K562 (cell line): ENCODE results near the gene MMS19. TPM values are rescaled to one million over a fixed set of nuclear protein-coding genes. Genes with fewer than 3 reads are reported as not detected.

ENCODE experiments used
- ARID1B ChIP-seq: fragments of 450-650 bp; IDR thresholded peaks from 2 replicates; pipeline ENCODE4 v1.6.1; 2016; ENCODE audit warnings: antibody characterized with exemption, mild to moderate bottlenecking, inconsistent platforms
- C11orf30 ChIP-seq: fragments of 450-650 bp; IDR thresholded peaks from 2 replicates; pipeline ENCODE4 v1.6.1; 2016; ENCODE audit warnings: low read depth, mild to moderate bottlenecking
- CBFB ChIP-seq: sonication (generic); formaldehyde crosslinking; IDR thresholded peaks from 2 replicates; pipeline ENCODE4 v1.4.0; 2020; ENCODE audit warnings: mild to moderate bottlenecking, missing genetic modification reagents
- CEBPB ChIP-seq: fragments of 450-650 bp; IDR thresholded peaks from 2 replicates; pipeline ENCODE4 v1.6.1; 2016; ENCODE audit warnings: missing genetic modification characterization, missing compliant biosample characterization
- CUX1 ChIP-seq: fragments of 200-800 bp; sonication (Bioruptor generic); IDR thresholded peaks from 2 replicates; pipeline ENCODE4 v1.6.1; 2016; ENCODE audit warnings: missing genetic modification characterization, missing compliant biosample characterization
- EGR1 ChIP-seq: fragments of 450-650 bp; conservative IDR thresholded peaks from 2 replicates; pipeline ENCODE4 v1.6.1; 2017; ENCODE audit warnings: mild to moderate bottlenecking
- NEUROD1 ChIP-seq: fragments of 150-350 bp; IDR thresholded peaks from 2 replicates; pipeline ENCODE4 v1.6.1; 2014; ENCODE audit warnings: borderline replicate concordance, low read length, low read depth; ENCODE audit not compliant: partially characterized antibody
- RFX1 ChIP-seq: fragments of 450-650 bp; IDR thresholded peaks from 2 replicates; pipeline ENCODE4 v1.6.1; 2016; ENCODE audit warnings: mild to moderate bottlenecking, moderate library complexity
- SMARCA4 ChIP-seq: fragments of 450-650 bp; IDR thresholded peaks from 2 replicates; pipeline ENCODE4 v1.6.1; 2016
- SMARCE1 ChIP-seq: fragments of 450-650 bp; IDR thresholded peaks from 2 replicates; pipeline ENCODE4 v1.7.1; 2016; ENCODE audit warnings: mild to moderate bottlenecking
- TAF15 ChIP-seq: fragments of 200-400 bp; formaldehyde crosslinking; IDR thresholded peaks from 2 replicates; pipeline ENCODE4 v1.6.1; 2017; ENCODE audit warnings: mild to moderate bottlenecking, low read depth, low read length, moderate library complexity
- TFAP4 ChIP-seq: sonication (generic); formaldehyde crosslinking; IDR thresholded peaks from 2 replicates; pipeline ENCODE4 v1.8.0; 2022; ENCODE audit warnings: missing genetic modification reagents, mild to moderate bottlenecking, moderate library complexity, borderline replicate concordance
- VEZF1 ChIP-seq: fragments of 200-800 bp; sonication (Bioruptor generic); IDR thresholded peaks from 2 replicates; pipeline ENCODE4 v1.6.1; 2017; ENCODE audit warnings: missing genetic modification characterization, missing compliant biosample characterization
- ZNF592 ChIP-seq: fragments of 450-650 bp; IDR thresholded peaks from 2 replicates; pipeline ENCODE4 v1.6.1; 2017; ENCODE audit warnings: antibody characterized with exemption, mild to moderate bottlenecking
- polyA plus RNA-seq, 8 experiments: library from polyadenylated mRNA; depleted of rRNA in 4 of 8; stranded (reverse) in 5 of 8; unstranded in 3 of 8; fragments of >200 nt; fragmentation: Nextera tagmentation in 2 of 8; fragmentation: Illumina TruSeq in 1 of 8; extraction: Ambion mirVana in 2 of 8; extraction: Trizol in 1 of 8; gene quantifications; 2 replicates each; pipeline versions ENCODE4 v1.2.1 to v1.2.3, GENCODE V29; 2011 to 2014; ENCODE audit warnings: inconsistent platforms in 1 of 8, missing spikeins in 1 of 8
- total RNA-seq, 7 experiments: library from RNA; depleted of rRNA in 6 of 7; stranded (reverse); fragments of >200 nt in 6 of 7; fragmentation: Illumina TruSeq in 2 of 7; extraction: Trizol in 2 of 7; gene quantifications; 2 replicates each; pipeline versions ENCODE4 v1.2.1 to v1.2.3, GENCODE V29; 2011 to 2021; ENCODE audit warnings: low replicate concordance in 1 of 7

MMS19 gene
- total and polyA plus RNA-seq, 9 of the 15 experiments (the other 6 are each of a cell fraction or from before 2014, with no cell fraction given), result 40.1 to 110 (median 62.9) TPM

- TF ChIP-seq CUX1 (no peak), C11orf30 (peak; percentile 79), SMARCE1 (0 out of 2 replicates have a peak, but pooled peaks have one; percentile 48), SMARCA4 (peak; percentile 52), RFX1 (0 out of 2 replicates have a peak, but pooled peaks have one; percentile 15), TFAP4 (CRISPR knock-in tag) (peak; percentile 28; the same call in 1 of the 2 replicates), ARID1B (peak; percentile 57), CEBPB (tag) (no peak), VEZF1 (peak; percentile 35; the same call in 1 of the 2 replicates), CBFB (CRISPR knock-in tag) (no peak), EGR1 (0 out of 2 replicates have a peak, but pooled peaks have one; percentile 7), ZNF592 (0 out of 2 replicates have a peak, but pooled peaks have one; percentile 32), NEUROD1 (no peak), TAF15 (no peak)
Observed at GRCh38 chr10:97542169-97543024, 44.2 kb upstream of the MMS19 start (continued).
